ENCODE results near the gene IST1. TPM values are rescaled to one million over a fixed set of nuclear protein-coding genes. Genes with fewer than 3 reads are reported as not detected.

Gene IST1
- total RNA-seq, 1 donor from 2014 or later, result 224 TPM

DNA sequence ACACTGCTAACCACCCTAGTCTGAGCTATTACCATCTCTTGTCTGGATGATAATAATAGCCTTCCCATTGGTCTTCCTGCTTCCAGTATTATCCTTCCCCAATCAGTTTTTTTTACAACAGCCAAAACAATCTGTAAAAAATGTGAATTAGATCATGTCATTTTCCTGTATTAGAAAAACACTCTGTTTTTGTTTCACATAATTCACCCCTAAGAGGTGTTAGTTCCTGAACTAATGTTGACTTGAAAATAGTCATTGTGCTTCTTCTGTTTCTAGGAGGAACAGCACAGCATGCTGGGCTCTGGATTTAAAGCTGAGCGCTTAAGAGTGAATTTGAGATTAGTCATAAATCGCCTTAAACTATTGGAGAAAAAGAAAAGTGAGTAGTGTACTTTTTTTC is 20.0 kb downstream of the IST1 start:
- peaks cover 4% of the 10 kb centered on the region for H3K36me3 ChIP-seq (ENCODE audit: control insufficient read depth, insufficient read depth, low read length)
- no peak overlapping the region for H3K4me3 ChIP-seq (ENCODE audit: low read depth, low read length)
- DNase-seq (ENCODE audit: low read depth), result no peak
- no peak for TF ChIP-seq CTCF (IDR thresholded peaks at IDR 0.05; ENCODE audit: insufficient read depth, low read length, poor library complexity, severe bottlenecking)
- no peaks in the 10 kb centered on the region for H3K27me3 ChIP-seq (ENCODE audit: control insufficient read depth, insufficient read depth, low read length)

DNA sequence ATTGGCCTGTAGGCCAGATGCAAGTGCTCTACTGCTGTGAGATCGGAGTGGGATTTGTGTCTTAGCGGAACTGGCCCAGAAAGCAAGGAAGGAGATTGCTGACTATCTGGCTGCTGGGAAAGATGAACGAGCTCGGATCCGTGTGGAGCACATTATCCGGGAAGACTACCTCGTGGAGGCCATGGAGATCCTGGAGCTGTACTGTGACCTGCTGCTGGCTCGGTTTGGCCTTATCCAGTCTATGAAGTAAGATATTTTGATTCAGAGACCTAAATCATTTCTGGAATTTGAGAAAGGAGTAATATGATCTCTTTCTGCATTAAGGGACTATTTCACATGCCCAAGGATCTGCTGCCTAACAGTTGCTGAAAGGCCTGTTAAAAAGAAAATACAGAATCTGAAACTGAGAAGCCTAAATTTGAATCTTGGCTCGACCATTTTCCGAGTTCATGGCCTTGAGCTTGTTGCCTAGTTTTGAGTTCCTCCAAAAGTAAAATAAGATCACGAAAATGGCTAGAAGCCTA is 21.1 kb downstream of the IST1 start:
- H3K36me3 ChIP-seq (ENCODE audit: control insufficient read depth, insufficient read depth, low read length), result peaks cover 6% of the 10 kb centered on the region
- H3K4me3 ChIP-seq (ENCODE audit: low read depth, low read length), result no peak overlapping the region
- TF ChIP-seq CTCF (IDR thresholded peaks at IDR 0.05; ENCODE audit: insufficient read depth, low read length, poor library complexity, severe bottlenecking), result no peak
- no peak for DNase-seq (ENCODE audit: low read depth)
- no peaks in the 10 kb centered on the region for H3K27me3 ChIP-seq (ENCODE audit: control insufficient read depth, insufficient read depth, low read length)

DNA sequence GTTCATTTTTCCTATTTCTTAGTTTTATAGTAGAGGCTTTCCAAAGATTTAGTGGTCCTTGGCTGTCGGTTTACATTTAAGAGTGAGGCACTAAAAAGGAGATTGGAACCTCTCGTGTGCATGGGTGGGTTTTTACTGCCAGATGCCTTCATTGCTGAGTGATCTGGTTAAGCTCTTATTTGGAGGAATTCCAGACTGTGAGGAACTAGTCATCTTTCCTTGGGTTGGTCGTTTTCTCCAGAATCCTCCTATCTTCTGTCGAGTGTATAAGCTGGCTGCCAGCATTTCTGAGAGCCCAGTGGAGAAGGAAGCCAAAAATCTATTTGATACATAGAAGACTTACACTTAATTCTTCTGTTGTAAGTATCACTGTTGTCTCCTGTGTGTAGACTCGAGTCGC is 22.6 kb downstream of the IST1 start:
- Histone ChIP-seq H3K27me3 (ENCODE audit: control insufficient read depth, insufficient read depth, low read length) (no peaks in the 10 kb centered on the region), H3K4me3 (ENCODE audit: low read depth, low read length) (no peak overlapping the region), H3K36me3 (ENCODE audit: control insufficient read depth, insufficient read depth, low read length) (peaks cover 6% of the 10 kb centered on the region)
- no peak for DNase-seq (ENCODE audit: low read depth)
- TF ChIP-seq CTCF (IDR thresholded peaks at IDR 0.05; ENCODE audit: insufficient read depth, low read length, poor library complexity, severe bottlenecking), result no peak

GRCh38 chr16:71919035-71919434 is 23.7 kb downstream of the IST1 start:
- Histone ChIP-seq H3K4me3 (ENCODE audit: low read depth, low read length) (no peak overlapping the region), H3K27me3 (ENCODE audit: control insufficient read depth, insufficient read depth, low read length) (no peaks in the 10 kb centered on the region), H3K36me3 (ENCODE audit: control insufficient read depth, insufficient read depth, low read length) (peaks cover 6% of the 10 kb centered on the region)
- TF ChIP-seq CTCF (IDR thresholded peaks at IDR 0.05; ENCODE audit: insufficient read depth, low read length, poor library complexity, severe bottlenecking), result no peak
- DNase-seq (ENCODE audit: low read depth), result no peak

GRCh38 chr16:71920658-71921057 is 25.3 kb downstream of the IST1 start:
- no peak for DNase-seq (ENCODE audit: low read depth)
- no peak overlapping the region for H3K4me3 ChIP-seq (ENCODE audit: low read depth, low read length)
- H3K27me3 ChIP-seq (ENCODE audit: control insufficient read depth, insufficient read depth, low read length), result no peaks in the 10 kb centered on the region
- H3K36me3 ChIP-seq (ENCODE audit: control insufficient read depth, insufficient read depth, low read length), result peaks cover 6% of the 10 kb centered on the region
- no peak for TF ChIP-seq CTCF (IDR thresholded peaks at IDR 0.05; ENCODE audit: insufficient read depth, low read length, poor library complexity, severe bottlenecking)

DNA sequence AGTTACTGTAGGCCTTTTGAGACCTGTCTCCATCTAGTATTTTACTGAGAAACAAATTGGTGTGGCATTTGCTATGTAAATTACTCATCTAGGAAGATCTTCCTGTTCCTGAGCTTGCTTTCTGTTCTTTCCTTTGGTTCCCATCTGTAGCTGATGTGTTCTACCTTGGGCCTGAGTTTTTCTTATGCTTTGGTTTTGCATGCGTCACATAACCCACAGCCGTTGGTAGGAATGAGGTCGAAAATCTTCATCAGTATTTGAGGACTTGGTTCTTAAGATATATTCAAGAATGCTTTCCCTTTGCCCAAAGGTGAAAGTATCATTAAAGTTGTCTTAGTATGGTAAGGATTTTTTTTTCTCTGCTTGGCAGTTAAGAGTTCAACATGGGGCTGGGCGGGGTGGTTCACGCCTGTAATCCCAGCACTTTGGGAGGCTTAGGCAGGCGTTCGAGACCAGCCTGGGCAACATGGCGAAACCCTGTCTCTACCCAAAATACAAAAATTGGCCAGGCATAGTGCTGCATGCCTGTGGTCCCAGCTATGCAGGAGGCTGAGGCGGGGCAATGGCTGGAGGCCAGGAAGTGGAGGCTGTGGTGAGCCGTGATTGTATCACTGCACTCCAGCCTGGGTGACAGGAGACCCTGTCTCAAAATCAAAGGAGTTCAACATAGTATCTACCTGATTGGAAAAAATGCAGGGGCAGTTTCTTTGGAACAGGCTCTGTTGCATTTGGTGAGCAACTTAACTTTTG is 28.8 kb downstream of the IST1 start:
- DNase-seq (ENCODE audit: low read depth), result no peak
- Histone ChIP-seq H3K4me3 (ENCODE audit: low read depth, low read length) (no peak overlapping the region), H3K27me3 (ENCODE audit: control insufficient read depth, insufficient read depth, low read length) (no peaks in the 10 kb centered on the region), H3K36me3 (ENCODE audit: control insufficient read depth, insufficient read depth, low read length) (peaks cover 8% of the 10 kb centered on the region)
- TF ChIP-seq CTCF (IDR thresholded peaks at IDR 0.05; ENCODE audit: insufficient read depth, low read length, poor library complexity, severe bottlenecking), result no peak

All from kidney epithelial cell (primary cell).